ENCODE measurements around the gene GIN1.

The GIN1 gene

DNA sequence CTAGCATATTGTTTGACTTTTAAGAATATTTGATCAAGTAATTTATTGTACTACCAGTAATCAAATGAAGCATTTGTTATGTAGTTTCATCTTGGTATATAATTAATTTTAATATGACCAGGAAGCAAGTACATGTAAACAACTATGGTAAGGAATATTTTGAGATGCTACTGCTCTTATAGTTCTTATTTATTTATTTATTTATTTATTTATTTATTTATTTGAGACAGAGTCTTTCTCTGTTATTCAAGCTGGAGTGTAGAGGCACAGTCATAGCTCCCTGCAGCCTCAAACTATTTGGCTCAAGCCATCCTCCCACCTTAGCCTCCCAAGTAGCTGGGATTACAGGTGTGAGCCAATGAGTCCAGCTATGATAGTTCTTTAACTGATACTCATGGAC, 8.3 kb upstream of the GIN1 start:
- no peak overlapping the region for H3K4me3 ChIP-seq (ENCODE audit: low read length)
- no peak overlapping the region for H3K9ac ChIP-seq (ENCODE audit: low read length)
- H3K4me1 ChIP-seq (ENCODE audit: control insufficient read depth, insufficient read depth, low read length): peaks cover 6% of the 10 kb centered on the region
- no peaks in the 10 kb centered on the region for H3K27me3 ChIP-seq (ENCODE audit: control insufficient read depth, insufficient read depth, low read length)
- H3K9me3 ChIP-seq (ENCODE audit: control insufficient read depth, low read length): no peaks in the 10 kb centered on the region
- no peaks in the 10 kb centered on the region for H3K36me3 ChIP-seq (ENCODE audit: control insufficient read depth, insufficient read depth, low read length)

DNA sequence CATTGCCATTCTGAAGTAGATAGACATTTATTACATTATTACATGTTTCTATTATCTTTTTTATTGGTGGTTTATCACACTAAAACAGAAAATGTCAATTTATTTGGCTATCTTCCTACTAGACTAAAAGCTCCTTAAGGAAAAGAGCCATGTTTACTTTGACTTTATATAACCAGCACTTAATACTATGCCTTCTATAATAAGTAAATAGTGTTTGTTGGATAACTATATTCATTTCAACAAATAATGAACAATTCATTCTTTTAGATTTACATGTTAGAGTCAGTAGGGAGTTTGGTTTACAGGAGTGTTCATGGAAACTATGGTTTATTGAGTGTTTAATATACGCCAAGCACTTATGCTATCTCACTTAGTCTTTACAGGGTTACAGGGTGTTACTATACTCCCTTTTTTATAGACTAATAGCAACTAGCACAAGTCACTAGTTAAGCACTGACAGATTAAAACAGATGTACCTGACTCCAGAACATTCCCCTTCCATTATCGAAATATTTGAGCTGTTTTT, 7.4 kb upstream of the GIN1 start:
- Histone ChIP-seq H3K36me3 (ENCODE audit: control insufficient read depth, insufficient read depth, low read length) (no peaks in the 10 kb centered on the region), H3K4me1 (ENCODE audit: control insufficient read depth, insufficient read depth, low read length) (peaks cover 6% of the 10 kb centered on the region), H3K9ac (ENCODE audit: low read length) (no peak overlapping the region), H3K4me3 (ENCODE audit: low read length) (no peak overlapping the region), H3K27me3 (ENCODE audit: control insufficient read depth, insufficient read depth, low read length) (no peaks in the 10 kb centered on the region), H3K9me3 (ENCODE audit: control insufficient read depth, low read length) (no peaks in the 10 kb centered on the region)

DNA sequence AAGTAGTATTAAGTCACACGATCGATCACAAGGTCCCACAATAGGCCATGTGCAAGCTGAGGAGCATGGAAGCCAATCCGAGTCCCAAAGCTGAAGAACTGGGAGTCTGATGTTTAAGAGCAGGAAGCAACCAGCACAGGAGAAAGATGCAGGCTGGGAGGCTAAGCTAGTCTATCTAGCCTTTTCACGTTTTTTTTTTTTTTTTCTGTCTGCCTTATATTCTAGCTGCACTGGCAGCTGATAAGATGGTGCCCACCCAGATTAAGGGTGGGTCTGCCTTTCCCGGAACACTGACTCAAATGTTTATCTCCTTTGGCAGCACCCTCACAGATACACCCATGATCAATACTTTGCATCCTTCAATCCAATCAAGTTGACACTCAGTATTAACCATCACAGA, 6.6 kb upstream of the GIN1 start:
- no peaks in the 10 kb centered on the region for H3K9me3 ChIP-seq (ENCODE audit: control insufficient read depth, low read length)
- H3K9ac ChIP-seq (ENCODE audit: low read length): no peak overlapping the region
- H3K36me3 ChIP-seq (ENCODE audit: control insufficient read depth, insufficient read depth, low read length): no peaks in the 10 kb centered on the region
- no peaks in the 10 kb centered on the region for H3K27me3 ChIP-seq (ENCODE audit: control insufficient read depth, insufficient read depth, low read length)
- peaks cover 6% of the 10 kb centered on the region for H3K4me1 ChIP-seq (ENCODE audit: control insufficient read depth, insufficient read depth, low read length)
- H3K4me3 ChIP-seq (ENCODE audit: low read length): no peak overlapping the region

DNA sequence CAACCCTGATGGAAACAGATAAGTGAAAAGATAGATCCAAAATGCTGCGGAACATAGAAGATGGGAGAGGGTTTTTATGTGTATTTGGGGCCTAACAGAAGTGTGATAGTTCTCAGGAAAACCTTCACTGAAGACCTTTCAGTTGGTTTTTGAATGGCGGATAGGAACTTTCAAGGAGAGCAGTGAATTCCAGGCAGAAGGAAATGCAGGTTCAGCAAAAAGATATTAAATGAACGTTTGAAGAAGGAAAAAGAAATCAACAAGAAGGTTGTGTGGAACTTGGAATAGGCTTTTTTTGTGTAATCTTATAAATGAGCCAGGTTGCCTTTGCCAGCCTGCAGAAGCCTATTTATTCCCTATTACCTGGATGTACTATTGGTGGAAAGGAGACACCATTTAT, 2.3 kb upstream of the GIN1 start:
- H3K4me3 ChIP-seq (ENCODE audit: low read length): no peak overlapping the region
- H3K9me3 ChIP-seq (ENCODE audit: control insufficient read depth, low read length): no peaks in the 10 kb centered on the region
- no peaks in the 10 kb centered on the region for H3K27me3 ChIP-seq (ENCODE audit: control insufficient read depth, insufficient read depth, low read length)
- peaks cover 6% of the 10 kb centered on the region for H3K4me1 ChIP-seq (ENCODE audit: control insufficient read depth, insufficient read depth, low read length)
- no peak overlapping the region for H3K9ac ChIP-seq (ENCODE audit: low read length)
- no peaks in the 10 kb centered on the region for H3K36me3 ChIP-seq (ENCODE audit: control insufficient read depth, insufficient read depth, low read length)

- Histone ChIP-seq H3K9ac (ENCODE audit: low read length) (peak overlapping the region; percentile 91), H3K4me3 (ENCODE audit: low read length) (peak overlapping the region; percentile 81), H3K27me3 (ENCODE audit: control insufficient read depth, insufficient read depth, low read length) (no peaks in the 10 kb centered on the region), H3K36me3 (ENCODE audit: control insufficient read depth, insufficient read depth, low read length) (no peaks in the 10 kb centered on the region), H3K4me1 (ENCODE audit: control insufficient read depth, insufficient read depth, low read length) (no peaks in the 10 kb centered on the region), H3K9me3 (ENCODE audit: control insufficient read depth, low read length) (no peaks in the 10 kb centered on the region)
Measured at GRCh38 chr5:103120607-103121200, 766 bp upstream of the GIN1 start.

DNA sequence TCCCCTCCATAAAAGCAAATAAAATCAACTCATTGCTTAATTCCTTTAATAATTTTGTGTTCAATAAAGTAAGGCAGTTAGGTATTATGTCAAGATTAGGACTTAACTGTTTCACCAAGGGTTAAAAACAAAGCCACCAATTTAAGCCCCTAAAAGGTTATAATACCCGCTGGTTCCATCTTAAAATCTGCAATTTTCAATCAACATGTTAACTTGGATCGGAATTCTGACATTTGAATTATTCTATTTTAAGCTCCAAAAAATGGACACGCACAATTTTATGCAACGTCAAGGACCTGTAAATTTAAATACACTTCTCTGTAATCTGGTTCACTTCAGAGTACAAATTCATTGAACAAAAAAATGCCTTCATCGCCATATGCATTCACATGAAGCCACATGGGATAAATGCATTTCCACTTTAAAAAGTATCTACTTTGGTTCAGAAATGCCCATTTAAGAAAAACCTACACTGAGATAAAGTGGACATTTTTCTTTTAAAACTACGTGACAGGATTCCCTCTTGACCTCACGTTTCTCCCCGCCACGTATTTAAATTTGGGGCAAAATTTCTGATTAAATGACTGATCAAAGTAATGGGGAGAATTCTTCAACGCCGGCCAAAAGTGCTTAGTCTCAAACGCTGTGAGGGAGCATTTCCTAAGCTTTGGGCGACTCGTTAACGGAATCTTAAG, 721 bp downstream of the GIN1 start:
- H3K36me3 ChIP-seq (ENCODE audit: control insufficient read depth, insufficient read depth, low read length): no peaks in the 10 kb centered on the region
- H3K9ac ChIP-seq (ENCODE audit: low read length): peak overlapping the region; percentile 91
- H3K4me1 ChIP-seq (ENCODE audit: control insufficient read depth, insufficient read depth, low read length): no peaks in the 10 kb centered on the region
- H3K9me3 ChIP-seq (ENCODE audit: control insufficient read depth, low read length): no peaks in the 10 kb centered on the region
- H3K4me3 ChIP-seq (ENCODE audit: low read length): peak overlapping the region; percentile 81
- no peaks in the 10 kb centered on the region for H3K27me3 ChIP-seq (ENCODE audit: control insufficient read depth, insufficient read depth, low read length)

DNA sequence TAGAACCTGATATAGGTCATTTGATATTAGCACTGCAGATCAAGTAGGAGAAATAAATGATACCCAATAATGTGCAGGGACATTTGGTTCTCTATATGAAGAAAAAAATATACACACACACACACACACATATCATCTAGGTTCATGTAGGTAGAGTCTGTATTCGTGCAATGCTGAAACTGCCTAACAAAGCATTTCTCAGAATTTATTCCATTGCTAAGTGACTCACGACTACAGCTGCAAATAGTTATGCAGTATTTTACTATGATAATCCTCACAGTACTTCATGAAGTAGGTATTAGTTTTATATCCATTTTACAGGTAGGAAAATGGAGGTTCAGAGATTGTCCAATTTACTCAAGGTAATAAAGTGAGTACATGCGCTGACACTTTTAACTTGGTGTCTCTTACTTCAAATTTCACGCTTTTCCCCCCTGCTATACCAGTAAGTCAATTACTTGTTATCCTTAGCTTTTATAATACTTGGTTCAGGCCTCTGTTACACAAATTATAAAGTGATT, 2.4 kb downstream of the GIN1 start:
- Histone ChIP-seq H3K9ac (ENCODE audit: low read length) (no peak overlapping the region), H3K36me3 (ENCODE audit: control insufficient read depth, insufficient read depth, low read length) (no peaks in the 10 kb centered on the region), H3K4me3 (ENCODE audit: low read length) (no peak overlapping the region), H3K9me3 (ENCODE audit: control insufficient read depth, low read length) (no peaks in the 10 kb centered on the region), H3K4me1 (ENCODE audit: control insufficient read depth, insufficient read depth, low read length) (no peaks in the 10 kb centered on the region), H3K27me3 (ENCODE audit: control insufficient read depth, insufficient read depth, low read length) (no peaks in the 10 kb centered on the region)

DNA sequence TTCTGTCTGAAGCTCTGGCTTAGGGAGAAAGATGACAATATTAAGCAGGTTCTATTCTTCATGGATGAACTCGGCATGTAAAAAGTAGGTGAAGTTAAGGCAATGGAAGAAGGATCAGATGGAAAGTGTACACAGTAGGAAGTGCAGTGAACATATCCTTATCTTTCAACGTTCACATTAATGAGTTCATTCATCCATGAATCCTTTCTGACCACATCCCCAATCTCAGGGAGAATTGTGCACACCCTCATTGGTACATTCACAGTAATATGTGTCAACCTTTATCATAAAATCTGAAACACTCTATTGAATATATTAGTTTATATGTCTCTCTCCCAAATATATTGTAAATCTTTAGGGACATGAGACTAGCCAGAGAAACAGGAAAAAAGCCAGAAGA, 5.5 kb downstream of the GIN1 start:
- H3K4me1 ChIP-seq (ENCODE audit: control insufficient read depth, insufficient read depth, low read length): no peaks in the 10 kb centered on the region
- H3K9me3 ChIP-seq (ENCODE audit: control insufficient read depth, low read length): no peaks in the 10 kb centered on the region
- H3K36me3 ChIP-seq (ENCODE audit: control insufficient read depth, insufficient read depth, low read length): no peaks in the 10 kb centered on the region
- no peak overlapping the region for H3K9ac ChIP-seq (ENCODE audit: low read length)
- H3K4me3 ChIP-seq (ENCODE audit: low read length): no peak overlapping the region
- H3K27me3 ChIP-seq (ENCODE audit: control insufficient read depth, insufficient read depth, low read length): no peaks in the 10 kb centered on the region

DNA sequence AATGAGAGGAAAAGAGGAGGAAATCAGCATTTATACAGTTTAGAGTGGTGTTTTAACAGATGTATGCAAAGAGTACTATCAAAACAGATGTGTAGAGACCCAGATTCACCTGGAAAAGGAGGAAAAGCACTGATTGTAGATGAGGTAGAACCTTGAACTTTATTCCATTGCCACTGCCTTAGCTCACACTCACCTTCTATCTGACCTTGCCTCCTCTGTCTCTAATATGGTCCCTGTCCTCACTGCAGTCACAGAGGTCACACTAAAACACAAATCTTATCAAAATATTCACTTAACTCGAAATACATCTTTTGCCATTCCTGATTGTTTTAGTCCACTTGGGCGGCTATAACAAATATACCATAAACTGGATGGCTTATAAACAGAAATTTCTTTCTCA, 7.0 kb downstream of the GIN1 start:
- H3K4me1 ChIP-seq (ENCODE audit: control insufficient read depth, insufficient read depth, low read length): no peaks in the 10 kb centered on the region
- no peak overlapping the region for H3K4me3 ChIP-seq (ENCODE audit: low read length)
- no peak overlapping the region for H3K9ac ChIP-seq (ENCODE audit: low read length)
- H3K9me3 ChIP-seq (ENCODE audit: control insufficient read depth, low read length): no peaks in the 10 kb centered on the region
- H3K27me3 ChIP-seq (ENCODE audit: control insufficient read depth, insufficient read depth, low read length): no peaks in the 10 kb centered on the region
- no peaks in the 10 kb centered on the region for H3K36me3 ChIP-seq (ENCODE audit: control insufficient read depth, insufficient read depth, low read length)

DNA sequence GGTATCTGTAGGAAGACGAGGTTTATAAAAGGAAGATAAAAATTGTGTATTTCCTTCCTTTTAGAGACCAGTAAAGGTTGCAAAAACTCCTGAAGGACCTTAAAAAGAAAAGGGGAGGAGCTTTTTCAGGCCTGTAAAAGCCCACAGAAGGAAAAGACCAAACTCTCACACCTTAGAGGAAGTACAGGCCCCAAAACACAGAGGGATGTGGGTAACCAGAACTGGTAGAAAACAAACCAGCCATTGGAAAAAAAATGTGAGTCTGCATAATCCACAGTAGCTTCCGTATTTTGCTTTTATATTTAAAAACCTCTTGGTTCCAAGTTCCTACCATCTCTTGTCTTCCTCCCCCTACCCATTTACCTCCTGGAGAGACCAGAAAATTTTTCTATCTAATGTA, 8.5 kb downstream of the GIN1 start:
- Histone ChIP-seq H3K36me3 (ENCODE audit: control insufficient read depth, insufficient read depth, low read length) (no peaks in the 10 kb centered on the region), H3K4me3 (ENCODE audit: low read length) (no peak overlapping the region), H3K9ac (ENCODE audit: low read length) (no peak overlapping the region), H3K27me3 (ENCODE audit: control insufficient read depth, insufficient read depth, low read length) (no peaks in the 10 kb centered on the region), H3K9me3 (ENCODE audit: control insufficient read depth, low read length) (no peaks in the 10 kb centered on the region), H3K4me1 (ENCODE audit: control insufficient read depth, insufficient read depth, low read length) (no peaks in the 10 kb centered on the region)

DNA sequence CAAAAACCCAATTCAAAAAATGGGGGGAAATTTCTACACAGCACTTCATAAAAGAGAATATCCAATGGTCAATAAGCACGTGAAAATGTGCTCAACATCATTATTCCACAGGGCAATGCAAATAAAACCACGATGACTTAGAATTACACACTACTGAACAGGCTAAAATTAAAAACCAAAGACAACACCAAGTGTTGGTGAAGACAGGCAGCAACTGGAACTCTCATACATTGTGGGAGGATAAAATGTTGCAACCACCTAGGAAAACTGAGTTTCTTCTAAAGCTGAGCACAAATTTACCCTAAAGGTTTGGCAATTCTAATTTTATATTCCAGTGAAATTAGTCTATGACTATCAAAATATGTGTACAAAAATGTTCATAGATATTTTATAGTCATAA, 9.5 kb downstream of the GIN1 start:
- H3K9me3 ChIP-seq (ENCODE audit: control insufficient read depth, low read length): no peaks in the 10 kb centered on the region
- H3K9ac ChIP-seq (ENCODE audit: low read length): no peak overlapping the region
- H3K4me3 ChIP-seq (ENCODE audit: low read length): no peak overlapping the region
- no peaks in the 10 kb centered on the region for H3K4me1 ChIP-seq (ENCODE audit: control insufficient read depth, insufficient read depth, low read length)
- H3K36me3 ChIP-seq (ENCODE audit: control insufficient read depth, insufficient read depth, low read length): no peaks in the 10 kb centered on the region
- H3K27me3 ChIP-seq (ENCODE audit: control insufficient read depth, insufficient read depth, low read length): no peaks in the 10 kb centered on the region

GRCh38 chr5:103109277-103109676, 10.7 kb downstream of the GIN1 start:
- no peak overlapping the region for H3K9ac ChIP-seq (ENCODE audit: low read length)
- no peaks in the 10 kb centered on the region for H3K27me3 ChIP-seq (ENCODE audit: control insufficient read depth, insufficient read depth, low read length)

More at GRCh38 chr5:103109277-103109676, 10.7 kb downstream of the GIN1 start:
- Histone ChIP-seq H3K4me1 (ENCODE audit: control insufficient read depth, insufficient read depth, low read length) (no peaks in the 10 kb centered on the region), H3K4me3 (ENCODE audit: low read length) (no peak overlapping the region), H3K9me3 (ENCODE audit: control insufficient read depth, low read length) (no peaks in the 10 kb centered on the region), H3K36me3 (ENCODE audit: control insufficient read depth, insufficient read depth, low read length) (no peaks in the 10 kb centered on the region)

Measured in mucosa of stomach (tissue), 1 donor.